EH (cell line): ENCODE measurements around the gene ERBB2.
"Not testable (repeated sequence)": the region's sequence is repeated elsewhere in the genome, so short reads cannot be mapped to it uniquely, and the experiment has no call there.

Experiments
- DNase-seq: peaks from one replicate; pipeline ENCODE4 v3.0.0-alpha.2; 2015; ENCODE audit warnings: low read depth

The ERBB2 gene

DNA sequence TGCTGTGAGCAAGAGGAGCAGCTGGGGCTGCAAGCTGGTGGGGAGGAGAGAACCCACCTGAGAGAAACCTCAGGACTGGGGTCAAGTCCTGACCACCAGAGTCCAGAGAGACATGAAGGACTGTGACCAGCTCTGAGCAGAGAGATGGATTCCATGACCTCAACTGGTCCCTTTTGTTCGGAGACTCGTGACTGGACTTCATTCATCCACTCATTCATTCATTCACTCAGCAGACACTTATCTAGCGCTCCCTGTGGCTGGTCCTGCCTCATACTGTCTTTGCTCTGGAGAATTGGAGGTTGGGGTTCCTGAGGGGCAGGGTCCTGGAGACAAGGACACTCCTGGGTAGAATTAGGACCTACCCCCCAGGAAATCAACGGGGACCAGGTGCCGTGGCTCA, 4.0 kb downstream of the ERBB2 start:
- DNase-seq, result no peak

GRCh38 chr17:39704821-39705551, 5.1 kb downstream of the ERBB2 start:
- DNase-seq, result peak; percentile 41

DNA sequence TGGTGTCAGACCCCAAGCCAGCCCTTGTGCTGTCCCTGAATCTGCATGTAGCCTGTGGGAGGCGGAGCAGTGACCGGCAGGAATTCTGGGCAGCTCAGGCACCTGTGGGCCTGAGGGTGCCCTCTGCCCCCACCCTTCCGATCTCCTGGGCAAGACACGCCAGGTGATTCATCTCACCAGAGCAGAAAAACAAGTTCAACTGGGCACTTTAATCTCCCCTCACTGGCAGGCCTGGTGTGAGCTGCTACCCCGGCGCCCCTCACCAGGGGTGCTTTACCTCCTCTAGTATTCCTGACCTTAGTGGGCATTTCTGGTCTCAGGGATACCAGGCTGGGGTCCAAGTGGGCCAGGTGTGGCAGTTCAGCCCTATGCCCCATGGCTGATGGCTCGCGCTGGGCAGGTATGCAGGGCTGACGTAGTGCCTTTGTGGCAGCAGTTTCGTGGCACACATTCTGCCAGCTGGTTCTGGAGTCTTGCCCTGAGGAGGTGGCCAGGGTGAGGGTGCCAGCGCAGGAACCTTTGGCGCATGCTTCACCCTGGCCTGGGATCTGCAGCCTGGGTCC, 6.0 kb downstream of the ERBB2 start:
- no peak for DNase-seq

DNA sequence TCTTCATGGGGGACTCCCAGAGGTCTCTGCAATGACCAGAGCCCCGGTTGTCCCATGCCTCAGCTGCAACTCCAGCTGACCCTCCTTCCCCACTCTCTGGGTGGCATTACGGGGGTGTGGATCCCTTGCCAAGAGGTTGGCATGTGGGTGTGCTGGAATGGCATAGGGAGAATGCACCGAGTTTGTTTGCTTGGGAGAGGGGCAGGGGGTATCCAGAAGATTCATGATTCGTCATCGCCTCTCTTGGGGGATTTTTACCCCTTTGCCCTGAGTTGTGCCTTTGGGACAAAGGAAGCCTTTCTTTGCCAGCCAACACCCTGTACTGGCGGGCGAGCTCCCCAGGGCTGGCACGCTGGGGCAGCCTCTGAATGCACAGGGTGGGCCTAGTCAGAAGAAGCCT, 6.5 kb downstream of the ERBB2 start:
- no peak for DNase-seq

DNA sequence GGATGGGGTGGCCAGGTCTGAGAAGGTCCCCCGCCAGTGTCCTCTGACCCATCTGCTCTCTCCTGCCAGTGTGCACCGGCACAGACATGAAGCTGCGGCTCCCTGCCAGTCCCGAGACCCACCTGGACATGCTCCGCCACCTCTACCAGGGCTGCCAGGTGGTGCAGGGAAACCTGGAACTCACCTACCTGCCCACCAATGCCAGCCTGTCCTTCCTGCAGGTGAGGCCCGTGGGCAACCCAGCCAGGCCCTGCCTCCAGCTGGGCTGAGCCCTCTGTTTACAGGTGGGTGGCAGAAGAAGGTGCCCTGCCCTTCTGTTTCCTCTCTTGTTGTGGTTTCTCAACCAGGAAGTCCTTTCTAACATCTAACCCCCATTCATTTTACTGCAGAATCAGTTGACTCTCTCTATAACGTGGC, 7.1 kb downstream of the ERBB2 start:
- DNase-seq, result no peak

DNA sequence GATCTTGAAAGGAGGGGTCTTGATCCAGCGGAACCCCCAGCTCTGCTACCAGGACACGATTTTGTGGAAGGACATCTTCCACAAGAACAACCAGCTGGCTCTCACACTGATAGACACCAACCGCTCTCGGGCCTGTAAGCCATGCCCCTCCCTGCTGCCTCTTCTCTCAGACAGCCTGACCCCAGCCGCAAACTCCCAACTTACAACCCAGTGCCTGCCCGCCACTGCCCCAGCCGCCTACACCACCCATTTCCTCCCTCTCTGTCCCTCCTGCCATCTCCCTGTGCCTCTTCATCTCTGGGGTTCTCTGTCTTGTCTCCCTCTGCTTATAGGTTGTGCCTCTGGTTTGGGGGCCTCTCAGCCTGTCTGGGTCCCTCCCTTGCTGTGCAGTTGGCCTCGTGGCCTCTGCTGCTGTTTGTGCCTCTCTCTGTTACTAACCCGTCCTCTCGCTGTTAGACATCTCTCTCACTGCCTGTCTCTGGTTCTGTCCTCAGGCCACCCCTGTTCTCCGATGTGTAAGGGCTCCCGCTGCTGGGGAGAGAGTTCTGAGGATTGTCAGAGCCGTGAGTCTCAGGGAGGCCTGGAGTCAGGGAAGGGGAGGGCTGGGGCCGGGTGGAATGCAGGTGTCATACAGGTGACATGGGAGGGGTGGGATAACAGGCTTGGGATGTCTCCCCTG, 9.6 kb downstream of the ERBB2 start:
- DNase-seq, result no peak

GRCh38 chr17:39709998-39710964, 10.4 kb downstream of the ERBB2 start:
- no peak for DNase-seq

DNA sequence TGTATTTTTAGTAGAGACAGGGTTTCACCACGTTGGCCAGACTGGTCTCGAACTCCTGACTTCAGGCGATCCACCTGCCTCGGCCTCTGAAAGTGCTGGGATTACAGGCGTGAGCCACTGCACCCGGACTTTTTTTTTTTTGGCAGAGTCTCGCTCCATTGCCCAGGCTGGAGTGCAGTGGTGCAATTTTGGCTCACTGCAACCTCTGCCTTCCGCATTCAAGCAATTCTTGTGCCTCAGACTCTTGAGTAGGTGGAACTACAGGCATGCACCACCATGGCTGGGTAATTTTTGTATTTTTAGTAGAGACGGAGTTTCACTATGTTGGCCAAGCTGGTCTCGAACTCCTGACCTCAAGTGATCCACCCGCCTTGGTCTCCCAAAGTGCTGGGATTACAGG, 11.2 kb downstream of the ERBB2 start:
- not testable (repeated sequence) for DNase-seq

- no peak for DNase-seq
These were observed 12.0 kb downstream of the ERBB2 start for GRCh38 chr17:39711851-39712250.

DNA sequence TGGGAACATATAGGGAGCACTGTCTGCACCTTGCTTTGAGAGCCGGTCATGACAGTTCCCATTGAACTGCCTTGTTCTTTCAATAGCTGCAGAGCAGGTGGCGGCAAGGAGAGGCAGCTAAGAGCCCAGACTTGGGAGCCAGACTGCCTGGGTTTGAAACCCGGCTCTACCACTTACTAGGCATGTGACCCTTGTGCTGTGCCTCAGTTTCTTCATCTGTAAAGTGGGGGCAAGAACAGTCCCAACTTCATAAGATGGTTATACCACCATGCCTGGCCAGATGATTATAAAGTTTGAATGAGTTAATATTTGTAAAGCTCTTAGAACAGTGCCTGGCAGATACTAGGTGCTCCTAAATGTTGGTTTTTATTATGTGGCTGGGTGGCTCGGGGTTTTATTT, 14.4 kb downstream of the ERBB2 start:
- no peak for DNase-seq

DNA sequence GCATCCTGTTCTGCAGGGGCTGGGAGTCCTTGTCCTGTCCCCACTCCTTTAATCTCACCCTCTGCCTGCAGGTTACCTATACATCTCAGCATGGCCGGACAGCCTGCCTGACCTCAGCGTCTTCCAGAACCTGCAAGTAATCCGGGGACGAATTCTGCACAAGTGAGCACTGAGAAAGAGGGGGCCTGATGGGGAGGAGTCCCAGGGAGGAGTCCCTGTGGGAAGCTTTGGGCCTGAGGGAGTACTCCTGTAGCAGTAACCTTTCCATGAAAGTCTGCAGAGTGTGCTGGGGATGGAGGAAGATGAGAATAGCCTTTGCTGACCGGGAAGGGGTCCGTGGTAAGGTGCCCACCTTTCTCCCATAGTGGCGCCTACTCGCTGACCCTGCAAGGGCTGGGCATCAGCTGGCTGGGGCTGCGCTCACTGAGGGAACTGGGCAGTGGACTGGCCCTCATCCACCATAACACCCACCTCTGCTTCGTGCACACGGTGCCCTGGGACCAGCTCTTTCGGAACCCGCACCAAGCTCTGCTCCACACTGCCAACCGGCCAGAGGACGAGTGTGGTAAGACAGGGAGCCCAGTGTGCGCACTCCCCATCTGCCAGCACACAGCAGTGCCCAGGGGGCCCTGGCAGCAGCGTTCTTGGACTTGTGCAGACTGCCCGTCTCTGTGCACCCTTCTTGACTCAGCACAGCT, 15.7 kb downstream of the ERBB2 start:
- no peak for DNase-seq

DNA sequence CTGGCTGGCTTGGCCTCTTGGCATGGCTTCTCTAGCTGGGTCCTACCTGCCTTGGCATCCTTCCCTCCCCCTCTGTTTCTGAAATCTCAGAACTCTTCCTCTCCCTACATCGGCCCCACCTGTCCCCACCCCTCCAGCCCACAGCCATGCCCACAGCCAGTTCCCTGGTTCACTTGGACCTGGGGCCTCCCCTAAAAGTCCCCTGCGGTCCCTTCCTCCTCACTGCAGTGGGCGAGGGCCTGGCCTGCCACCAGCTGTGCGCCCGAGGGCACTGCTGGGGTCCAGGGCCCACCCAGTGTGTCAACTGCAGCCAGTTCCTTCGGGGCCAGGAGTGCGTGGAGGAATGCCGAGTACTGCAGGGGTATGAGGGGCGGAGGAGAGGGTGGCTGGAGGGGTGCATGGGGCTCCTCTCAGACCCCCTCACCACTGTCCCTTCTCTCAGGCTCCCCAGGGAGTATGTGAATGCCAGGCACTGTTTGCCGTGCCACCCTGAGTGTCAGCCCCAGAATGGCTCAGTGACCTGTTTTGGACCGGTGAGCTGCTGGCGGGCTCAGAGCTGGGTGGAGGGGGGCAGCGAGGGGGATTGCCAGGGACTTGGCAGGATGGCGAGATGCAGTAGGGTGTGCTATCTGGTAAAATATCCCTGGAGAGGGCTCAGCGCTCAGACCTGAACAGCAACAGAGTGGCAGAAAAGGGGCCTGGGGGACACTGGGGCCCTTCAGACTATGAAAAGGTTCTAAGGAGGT, 16.4 kb downstream of the ERBB2 start:
- DNase-seq, result no peak

DNA sequence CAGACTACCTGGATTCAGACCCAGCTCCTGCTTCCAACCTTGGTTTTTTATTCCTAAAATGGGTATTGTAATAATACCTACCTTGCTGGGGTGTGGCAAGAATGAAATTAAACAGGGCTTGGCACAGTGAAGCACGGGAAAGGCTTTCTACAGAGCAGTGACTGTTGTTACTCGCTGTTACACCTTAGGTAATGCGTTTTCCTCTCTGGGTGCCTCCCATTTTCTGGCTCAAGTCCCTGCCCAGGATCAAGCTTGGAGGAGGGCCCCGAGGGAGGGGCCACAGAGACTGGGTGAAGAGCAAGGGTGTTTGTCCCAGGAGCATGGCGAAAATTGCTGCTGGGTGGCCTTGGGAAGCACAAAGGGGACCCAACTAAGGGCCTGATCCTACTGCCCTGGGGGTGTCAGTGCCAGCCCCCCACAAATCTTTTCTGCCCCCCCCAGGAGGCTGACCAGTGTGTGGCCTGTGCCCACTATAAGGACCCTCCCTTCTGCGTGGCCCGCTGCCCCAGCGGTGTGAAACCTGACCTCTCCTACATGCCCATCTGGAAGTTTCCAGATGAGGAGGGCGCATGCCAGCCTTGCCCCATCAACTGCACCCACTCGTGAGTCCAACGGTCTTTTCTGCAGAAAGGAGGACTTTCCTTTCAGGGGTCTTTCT, 17.1 kb downstream of the ERBB2 start:
- DNase-seq, result no peak

DNA sequence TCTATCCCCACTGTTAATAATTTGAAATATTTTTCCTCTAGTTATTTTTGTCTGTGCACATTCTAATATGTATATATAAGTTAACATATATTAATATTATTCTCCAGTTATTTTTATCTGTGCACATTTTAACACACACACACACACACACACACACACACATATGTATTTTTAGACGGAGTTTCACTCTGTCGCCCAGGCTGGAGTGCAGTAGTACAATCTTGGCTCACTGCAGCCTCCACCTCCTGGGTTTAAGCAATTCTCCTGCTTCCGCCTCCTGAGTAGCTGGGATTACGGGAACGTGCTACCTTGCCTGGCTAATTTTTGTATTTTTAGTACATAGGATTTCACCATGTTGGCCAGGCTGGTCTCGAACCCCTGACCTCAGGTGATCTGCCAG, 17.8 kb downstream of the ERBB2 start:
- DNase-seq, result no peak

DNA sequence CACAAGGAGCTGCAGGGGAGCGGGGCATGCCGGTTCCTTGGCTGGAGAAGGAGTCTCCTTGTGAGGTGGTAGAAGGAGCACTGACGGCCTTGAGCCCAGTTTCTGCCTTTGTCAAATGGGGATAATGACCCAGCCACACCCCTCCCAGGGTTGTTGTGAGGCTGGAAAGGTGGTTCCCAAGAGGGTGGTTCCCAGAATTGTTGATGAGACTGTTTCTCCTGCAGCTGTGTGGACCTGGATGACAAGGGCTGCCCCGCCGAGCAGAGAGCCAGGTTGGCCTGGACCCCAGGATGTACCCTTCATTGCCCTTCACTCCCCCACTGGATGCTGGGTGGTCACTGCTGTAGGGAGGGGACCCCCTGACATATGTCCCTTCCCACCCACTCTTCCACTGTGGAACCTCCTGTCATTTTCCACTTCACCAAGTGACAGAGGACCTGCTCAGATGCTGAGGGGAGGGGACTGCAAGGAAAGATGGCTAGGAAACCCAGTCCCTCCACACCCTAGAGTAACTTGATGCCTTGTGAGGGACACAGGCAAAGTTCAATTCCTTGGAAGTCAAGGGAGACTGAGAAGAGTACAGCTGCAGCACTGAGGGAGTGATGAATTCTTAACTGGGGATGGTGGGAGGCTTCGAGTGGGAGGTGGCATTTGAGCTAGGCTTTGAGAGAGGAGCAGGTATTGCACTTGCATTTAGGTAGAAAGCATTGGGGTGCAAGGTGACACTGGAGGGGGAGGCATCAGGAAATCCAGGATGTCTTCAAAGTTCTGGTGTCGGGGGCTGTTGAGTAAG, 19.9 kb downstream of the ERBB2 start:
- no peak for DNase-seq

GRCh38 chr17:39722104-39722503, 22.2 kb downstream of the ERBB2 start:
- DNase-seq, result no peak

GRCh38 chr17:39722965-39723848, 23.3 kb downstream of the ERBB2 start:
- no peak for DNase-seq

- no peak for DNase-seq
These were observed 24.9 kb downstream of the ERBB2 start for GRCh38 chr17:39724731-39725130.

GRCh38 chr17:39725923-39726322, 26.1 kb downstream of the ERBB2 start:
- not testable (repeated sequence) for DNase-seq
